GM18951 (cell line): ENCODE measurements around the gene TERB1.
A peak's percentile ranks its signal among the peaks of the same experiment; 100 is the strongest.

ENCODE experiments used
- POLR2A ChIP-seq: IDR thresholded peaks from 4 replicates; pipeline ENCODE4 v1.6.1; 2011; ENCODE audit warnings: mild to moderate bottlenecking; ENCODE audit not compliant: insufficient read length, insufficient read depth; ENCODE audit errors: extremely low read depth
- in situ Hi-C: fragments of 300-500 bp; cut with MboI; formaldehyde crosslinking; loops from one replicate; pipeline ENCODE4 v1.12.0; 2022; ENCODE audit warnings: low sequenced_read_pairs, mixed read lengths, inconsistent platforms; ENCODE audit not compliant: unreplicated experiment

The TERB1 gene

GRCh38 chr16:66842765-66843164 is 41.4 kb upstream of the TERB1 start:
- in situ Hi-C loops: no loop called here
- no peak for TF ChIP-seq POLR2A

- in situ Hi-C loops: no loop called here
- TF ChIP-seq POLR2A: no peak
These were observed 40.0 kb upstream of the TERB1 start for GRCh38 chr16:66841366-66841765.

GRCh38 chr16:66840883-66841282 is 39.5 kb upstream of the TERB1 start:
- in situ Hi-C loops: no loop called here
- TF ChIP-seq POLR2A: no peak

- in situ Hi-C loops: no loop called here
- no peak for TF ChIP-seq POLR2A
These were observed 33.4 kb upstream of the TERB1 start for GRCh38 chr16:66834746-66835145.

- TF ChIP-seq POLR2A: no peak
- in situ Hi-C loops: no loop called here
These were observed 31.4 kb upstream of the TERB1 start for GRCh38 chr16:66832661-66833305.

GRCh38 chr16:66832190-66832589 is 30.8 kb upstream of the TERB1 start:
- TF ChIP-seq POLR2A: no peak
- in situ Hi-C loops: no loop called here

- peak; percentile 93 for TF ChIP-seq POLR2A
- in situ Hi-C loops: no loop called here
These were observed 29.3 kb upstream of the TERB1 start, which contains the start of gene NAE1 for GRCh38 chr16:66830422-66831404. TSS of gene NAE1 (minus strand) at chr16:66830976. CDS start at chr16:66830899, 77 bp downstream.

GRCh38 chr16:66824006-66824405 is 22.6 kb upstream of the TERB1 start:
- in situ Hi-C loops: no loop called here

GRCh38 chr16:66814734-66815133 is 13.3 kb upstream of the TERB1 start:
- in situ Hi-C loops: no loop called here
- TF ChIP-seq POLR2A: no peak

More at GRCh38 chr16:66824006-66824405, 22.6 kb upstream of the TERB1 start:
- no peak for TF ChIP-seq POLR2A

GRCh38 chr16:66811043-66811442 is 9.7 kb upstream of the TERB1 start:
- in situ Hi-C loops: no loop called here
- no peak for TF ChIP-seq POLR2A

- no peak for TF ChIP-seq POLR2A
- in situ Hi-C loops: no loop called here
These were observed 9.0 kb upstream of the TERB1 start for GRCh38 chr16:66810391-66810790.

- in situ Hi-C loops: no loop called here
- TF ChIP-seq POLR2A: no peak
These were observed 8.4 kb upstream of the TERB1 start for GRCh38 chr16:66809765-66810164.

GRCh38 chr16:66802159-66802558 is 775 bp upstream of the TERB1 start:
- TF ChIP-seq POLR2A: no peak
- in situ Hi-C loops: no loop called here
